ENCODE results near the gene CDK14.

The CDK14 gene

GRCh38 chr7:90777465-90777864 is 181.3 kb downstream of the CDK14 start:
- no peak overlapping the region for H2AFZ ChIP-seq (ENCODE audit: low read length)
- H3K9ac ChIP-seq (ENCODE audit: low read depth, low read length, poor library complexity, severe bottlenecking): no peak overlapping the region

DNA sequence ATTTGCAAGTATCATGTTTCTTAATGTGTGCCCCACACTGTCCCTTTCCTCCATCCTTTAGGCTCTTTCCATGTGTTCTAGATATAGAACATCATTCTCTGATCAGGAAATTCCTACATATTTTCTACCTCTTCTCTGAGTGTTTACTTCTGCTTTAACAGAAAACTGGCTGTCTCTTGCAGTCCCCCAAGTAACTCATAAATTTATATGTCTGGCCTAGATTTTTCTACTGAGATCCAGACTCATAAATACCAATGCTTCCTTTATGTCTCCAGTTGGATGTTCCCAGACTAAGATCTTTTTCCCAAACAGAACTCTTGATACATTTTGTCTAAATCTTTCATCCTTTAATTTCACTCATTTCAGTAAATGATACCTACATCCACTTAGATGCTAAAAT is 181.8 kb downstream of the CDK14 start:
- Histone ChIP-seq H3K9me3 (ENCODE audit: insufficient read depth, low read depth, low read length) (no peaks in the 10 kb centered on the region), H3K36me3 (ENCODE audit: insufficient read depth, low read length) (no peaks in the 10 kb centered on the region), H3K9me2 (replicated peaks; ENCODE audit: low read depth, low read length) (no peaks in the 10 kb centered on the region), H3K9ac (ENCODE audit: low read depth, low read length, poor library complexity, severe bottlenecking) (no peak overlapping the region), H3K79me2 (ENCODE audit: insufficient read depth, low read length) (no peaks in the 10 kb centered on the region), H3K4me2 (ENCODE audit: low read depth, low read length, poor library complexity, severe bottlenecking) (no peak overlapping the region), H3F3A (ENCODE audit: low read depth) (no peaks in the 10 kb centered on the region), H4K20me1 (ENCODE audit: insufficient read depth, low read length, poor library complexity, severe bottlenecking) (no peaks in the 10 kb centered on the region), H2AFZ (ENCODE audit: low read length) (no peak overlapping the region), H3K27me3 (ENCODE audit: insufficient read depth, low read length, poor library complexity, severe bottlenecking) (no peaks in the 10 kb centered on the region), H3K4me3 (ENCODE audit: low read length, poor library complexity, severe bottlenecking) (no peak overlapping the region), H3K4me1 (ENCODE audit: insufficient read depth, low read length, poor library complexity, severe bottlenecking) (no peaks in the 10 kb centered on the region)
- TF ChIP-seq, protein P1, sequence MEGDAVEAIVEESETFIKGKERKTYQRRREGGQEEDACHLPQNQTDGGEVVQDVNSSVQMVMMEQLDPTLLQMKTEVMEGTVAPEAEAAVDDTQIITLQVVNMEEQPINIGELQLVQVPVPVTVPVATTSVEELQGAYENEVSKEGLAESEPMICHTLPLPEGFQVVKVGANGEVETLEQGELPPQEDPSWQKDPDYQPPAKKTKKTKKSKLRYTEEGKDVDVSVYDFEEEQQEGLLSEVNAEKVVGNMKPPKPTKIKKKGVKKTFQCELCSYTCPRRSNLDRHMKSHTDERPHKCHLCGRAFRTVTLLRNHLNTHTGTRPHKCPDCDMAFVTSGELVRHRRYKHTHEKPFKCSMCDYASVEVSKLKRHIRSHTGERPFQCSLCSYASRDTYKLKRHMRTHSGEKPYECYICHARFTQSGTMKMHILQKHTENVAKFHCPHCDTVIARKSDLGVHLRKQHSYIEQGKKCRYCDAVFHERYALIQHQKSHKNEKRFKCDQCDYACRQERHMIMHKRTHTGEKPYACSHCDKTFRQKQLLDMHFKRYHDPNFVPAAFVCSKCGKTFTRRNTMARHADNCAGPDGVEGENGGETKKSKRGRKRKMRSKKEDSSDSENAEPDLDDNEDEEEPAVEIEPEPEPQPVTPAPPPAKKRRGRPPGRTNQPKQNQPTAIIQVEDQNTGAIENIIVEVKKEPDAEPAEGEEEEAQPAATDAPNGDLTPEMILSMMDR (conservative IDR thresholded peaks at IDR 0.05; ENCODE audit: low read length): no peak
- TF ChIP-seq EZH2phosphoT487 (IDR thresholded peaks at IDR 0.05; ENCODE audit: borderline replicate concordance): no peak

More at GRCh38 chr7:90777465-90777864, 181.3 kb downstream of the CDK14 start:
- Histone ChIP-seq H3F3A (ENCODE audit: low read depth) (no peaks in the 10 kb centered on the region), H3K36me3 (ENCODE audit: insufficient read depth, low read length) (no peaks in the 10 kb centered on the region), H3K4me2 (ENCODE audit: low read depth, low read length, poor library complexity, severe bottlenecking) (no peak overlapping the region), H3K27me3 (ENCODE audit: insufficient read depth, low read length, poor library complexity, severe bottlenecking) (no peaks in the 10 kb centered on the region), H4K20me1 (ENCODE audit: insufficient read depth, low read length, poor library complexity, severe bottlenecking) (no peaks in the 10 kb centered on the region), H3K4me3 (ENCODE audit: low read length, poor library complexity, severe bottlenecking) (no peak overlapping the region), H3K79me2 (ENCODE audit: insufficient read depth, low read length) (no peaks in the 10 kb centered on the region), H3K9me2 (replicated peaks; ENCODE audit: low read depth, low read length) (no peaks in the 10 kb centered on the region), H3K4me1 (ENCODE audit: insufficient read depth, low read length, poor library complexity, severe bottlenecking) (no peaks in the 10 kb centered on the region), H3K9me3 (ENCODE audit: insufficient read depth, low read depth, low read length) (no peaks in the 10 kb centered on the region)
- TF ChIP-seq, protein P1 (conservative IDR thresholded peaks at IDR 0.05; ENCODE audit: low read length): no peak
- TF ChIP-seq EZH2phosphoT487 (IDR thresholded peaks at IDR 0.05; ENCODE audit: borderline replicate concordance): no peak

- Histone ChIP-seq H4K20me1 (ENCODE audit: insufficient read depth, low read length, poor library complexity, severe bottlenecking) (no peaks in the 10 kb centered on the region), H3K79me2 (ENCODE audit: insufficient read depth, low read length) (no peaks in the 10 kb centered on the region), H3K4me2 (ENCODE audit: low read depth, low read length, poor library complexity, severe bottlenecking) (no peak overlapping the region), H3K36me3 (ENCODE audit: insufficient read depth, low read length) (no peaks in the 10 kb centered on the region), H3K27me3 (ENCODE audit: insufficient read depth, low read length, poor library complexity, severe bottlenecking) (no peaks in the 10 kb centered on the region), H3K9ac (ENCODE audit: low read depth, low read length, poor library complexity, severe bottlenecking) (no peak overlapping the region), H3K4me3 (ENCODE audit: low read length, poor library complexity, severe bottlenecking) (no peak overlapping the region), H3K9me2 (replicated peaks; ENCODE audit: low read depth, low read length) (no peaks in the 10 kb centered on the region), H3K9me3 (ENCODE audit: insufficient read depth, low read depth, low read length) (0 out of 2 replicates have a peak, but pooled peaks cover 6% of the 10 kb centered on the region), H3F3A (ENCODE audit: low read depth) (no peaks in the 10 kb centered on the region), H3K4me1 (ENCODE audit: insufficient read depth, low read length, poor library complexity, severe bottlenecking) (no peaks in the 10 kb centered on the region), H2AFZ (ENCODE audit: low read length) (no peak overlapping the region)
- TF ChIP-seq, protein P1 (conservative IDR thresholded peaks at IDR 0.05; ENCODE audit: low read length): no peak
- no peak for TF ChIP-seq EZH2phosphoT487 (IDR thresholded peaks at IDR 0.05; ENCODE audit: borderline replicate concordance)
Observed at GRCh38 chr7:90788052-90788451, 191.9 kb downstream of the CDK14 start.

Measured in Loucy (cell line).